Bone marrow (tissue), 2 donors: ENCODE results near the gene STK11.

Source experiments
- DNase-seq, 2 donors: peaks; one replicate each; lab custom pipeline; 2025; lab: John Stamatoyannopoulos, UW

Gene STK11

GRCh38 chr19:1205114-1206099, at the start of gene STK11:
TSS of gene STK11 (plus strand) at chr19:1205778. CDS start at chr19:1206914, 1,136 bp downstream.
- peak; percentile 92 to 96 for DNase-seq

- DNase-seq: no peak
Observed at GRCh38 chr19:1156305-1156801, 49.2 kb upstream of the STK11 start.

DNA sequence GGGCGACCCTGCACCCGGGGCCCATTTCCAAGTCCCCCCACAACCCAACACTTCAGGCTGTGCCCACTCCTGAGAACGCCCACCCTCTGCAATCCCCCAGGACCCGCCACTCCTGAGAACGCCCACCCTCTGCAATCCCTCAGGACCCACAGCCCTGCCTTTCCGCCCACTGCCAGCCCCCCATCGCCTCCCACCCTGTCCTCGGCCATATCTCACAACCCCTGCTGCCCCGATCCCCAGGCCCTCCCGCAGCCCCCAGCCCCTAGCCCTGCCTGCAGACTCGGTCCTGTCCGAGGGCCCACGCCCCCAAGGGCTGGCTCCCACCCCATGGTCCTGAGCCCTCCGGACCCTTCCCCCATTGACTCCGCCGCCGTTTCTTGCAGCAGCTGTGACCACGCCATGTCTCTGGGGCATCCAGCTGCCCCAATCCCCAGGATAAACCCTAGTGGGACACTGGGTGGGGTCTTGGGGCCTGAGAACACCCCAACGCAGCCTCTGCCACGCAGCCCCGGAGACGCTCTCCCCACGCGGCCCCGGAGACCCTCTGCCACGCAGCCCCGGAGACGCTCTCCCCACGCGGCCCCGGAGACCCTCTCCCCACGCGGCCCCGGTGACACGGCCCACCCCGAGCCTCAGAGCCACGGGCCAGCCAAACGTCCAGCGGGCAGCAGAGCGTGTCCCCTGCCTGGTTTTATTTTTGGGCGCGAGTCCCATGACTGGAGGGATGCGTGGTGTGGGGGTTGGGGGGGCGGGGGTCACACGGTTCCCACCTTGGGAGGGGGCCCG, 48.6 kb upstream of the STK11 start:
- no peak for DNase-seq

- no peak for DNase-seq
Observed at GRCh38 chr19:1157931-1158884, 47.4 kb upstream of the STK11 start.

DNA sequence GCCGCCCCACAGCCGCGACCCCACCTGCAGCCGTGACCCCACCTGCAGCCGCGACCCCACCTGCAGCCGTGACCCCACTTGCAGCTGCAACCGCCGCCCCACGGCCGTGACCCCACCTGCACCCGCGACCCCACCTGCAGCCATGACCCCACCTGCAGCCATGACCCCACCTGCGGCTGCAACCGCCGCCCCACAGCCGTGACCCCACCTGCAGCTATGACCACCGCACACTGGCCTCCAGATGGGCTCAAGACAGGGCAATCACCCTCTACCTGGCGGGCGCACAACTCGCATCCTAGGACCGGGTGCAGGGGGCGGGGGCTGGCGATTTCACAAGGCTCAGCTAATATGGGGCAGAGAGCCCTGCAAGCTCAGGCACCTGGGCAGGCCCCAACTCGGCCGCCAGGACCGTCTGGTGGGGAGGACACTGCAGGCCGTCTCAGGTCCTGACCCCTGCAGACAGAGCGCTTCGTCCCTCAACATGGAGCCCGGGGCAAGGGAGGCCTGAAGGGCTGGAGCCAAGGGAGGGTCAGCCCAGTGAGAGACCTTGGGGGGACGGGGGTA, 46.6 kb upstream of the STK11 start:
- DNase-seq: no peak

DNA sequence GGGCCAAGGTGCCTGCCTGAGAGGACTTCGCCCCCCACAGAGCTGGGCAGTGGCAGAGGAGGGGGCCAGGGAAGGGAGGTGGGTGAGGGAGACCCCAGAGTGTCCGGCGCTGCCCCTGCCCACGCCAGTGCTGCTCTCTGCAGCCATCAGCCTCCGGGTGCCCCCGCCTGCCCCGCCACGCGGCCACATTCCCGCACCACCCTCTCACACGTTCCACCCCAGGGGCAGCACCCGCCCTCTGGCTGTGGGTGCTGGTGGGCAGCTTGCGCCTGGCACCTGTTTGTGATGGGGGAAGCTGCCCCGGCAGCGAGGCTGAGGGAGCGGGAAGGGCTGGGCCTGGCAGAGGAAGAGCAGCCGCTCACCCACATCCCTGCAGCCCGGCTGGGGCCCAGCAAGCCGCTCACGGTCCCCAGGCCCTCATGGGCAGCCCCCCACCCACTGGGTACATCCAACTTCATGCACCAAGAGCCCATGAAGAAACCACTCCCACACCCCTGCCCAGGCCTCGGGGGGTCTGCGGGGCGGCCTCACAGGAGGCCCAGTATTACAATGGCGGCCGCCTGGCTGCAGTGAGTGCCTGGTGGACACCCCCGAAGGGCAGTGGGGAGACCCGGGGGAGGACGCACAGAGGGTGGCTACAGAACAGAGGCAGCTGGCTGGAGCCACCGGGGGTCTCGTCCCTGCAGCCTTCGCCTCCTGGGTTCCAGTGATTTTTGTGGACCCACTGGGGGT, 45.5 kb upstream of the STK11 start:
- no peak for DNase-seq

DNA sequence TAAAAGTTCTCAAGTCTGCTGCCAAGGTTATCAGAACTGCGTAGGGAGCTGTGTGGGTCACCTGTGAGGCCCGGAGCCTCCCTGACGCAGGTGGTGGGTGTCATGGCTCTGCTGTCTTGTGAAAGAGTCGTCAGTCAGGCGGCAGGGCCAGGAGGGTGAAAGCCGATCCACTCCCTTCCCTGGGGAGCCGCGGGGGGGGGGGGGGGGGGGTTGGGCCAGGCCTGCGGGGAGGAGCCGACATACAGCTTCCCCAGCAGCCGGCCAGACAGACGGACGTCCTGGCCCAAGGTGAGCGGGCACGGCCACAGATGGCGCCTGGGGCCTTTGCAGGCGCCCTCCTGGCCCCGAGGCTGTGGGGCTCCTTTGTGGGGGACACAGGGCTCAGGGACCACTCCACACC, 43.9 kb upstream of the STK11 start:
- no peak for DNase-seq

GRCh38 chr19:1162404-1163282, 42.9 kb upstream of the STK11 start:
- no peak for DNase-seq

GRCh38 chr19:1163283-1163933, 42.2 kb upstream of the STK11 start:
- no peak for DNase-seq

DNA sequence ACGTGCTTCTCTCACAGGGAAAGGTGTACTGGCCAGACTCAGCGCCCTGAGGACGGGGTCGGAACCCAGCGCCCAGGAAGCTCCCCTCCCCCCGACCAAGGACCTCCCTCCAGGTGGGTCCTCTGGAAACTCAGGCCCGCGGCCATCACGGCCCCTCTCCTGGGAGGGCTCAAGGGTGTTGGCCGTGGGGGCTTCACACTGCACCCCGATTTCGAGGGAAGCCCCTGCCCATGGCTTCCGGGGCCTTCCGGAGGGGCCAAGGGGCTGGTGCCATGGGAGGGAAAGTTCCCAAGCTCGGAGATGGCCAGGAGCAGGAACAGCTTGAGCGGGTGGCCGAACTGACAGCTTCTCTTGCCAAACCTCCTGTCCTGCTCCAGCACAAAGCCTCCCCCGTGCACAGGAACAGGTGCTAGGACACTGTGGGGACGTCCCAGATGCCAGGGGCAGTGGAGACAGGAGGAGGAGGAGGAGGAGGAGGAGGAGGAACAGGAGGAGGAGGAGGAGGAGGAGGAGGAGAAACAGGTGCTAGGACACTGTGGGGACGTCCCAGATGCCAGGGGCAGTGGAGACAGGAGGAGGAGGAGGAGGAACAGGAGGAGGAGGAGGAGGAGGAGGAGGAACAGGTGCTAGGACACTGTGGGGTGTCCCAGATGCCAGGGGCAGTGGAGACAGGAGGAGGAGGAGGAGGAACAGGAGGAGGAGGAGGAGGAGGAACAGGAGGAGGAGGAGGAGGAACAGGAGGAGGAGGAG, 41.5 kb upstream of the STK11 start:
- no peak for DNase-seq

GRCh38 chr19:1164684-1165531, 40.7 kb upstream of the STK11 start:
- DNase-seq: no peak

GRCh38 chr19:1166872-1167573, 38.6 kb upstream of the STK11 start:
- no peak for DNase-seq

DNA sequence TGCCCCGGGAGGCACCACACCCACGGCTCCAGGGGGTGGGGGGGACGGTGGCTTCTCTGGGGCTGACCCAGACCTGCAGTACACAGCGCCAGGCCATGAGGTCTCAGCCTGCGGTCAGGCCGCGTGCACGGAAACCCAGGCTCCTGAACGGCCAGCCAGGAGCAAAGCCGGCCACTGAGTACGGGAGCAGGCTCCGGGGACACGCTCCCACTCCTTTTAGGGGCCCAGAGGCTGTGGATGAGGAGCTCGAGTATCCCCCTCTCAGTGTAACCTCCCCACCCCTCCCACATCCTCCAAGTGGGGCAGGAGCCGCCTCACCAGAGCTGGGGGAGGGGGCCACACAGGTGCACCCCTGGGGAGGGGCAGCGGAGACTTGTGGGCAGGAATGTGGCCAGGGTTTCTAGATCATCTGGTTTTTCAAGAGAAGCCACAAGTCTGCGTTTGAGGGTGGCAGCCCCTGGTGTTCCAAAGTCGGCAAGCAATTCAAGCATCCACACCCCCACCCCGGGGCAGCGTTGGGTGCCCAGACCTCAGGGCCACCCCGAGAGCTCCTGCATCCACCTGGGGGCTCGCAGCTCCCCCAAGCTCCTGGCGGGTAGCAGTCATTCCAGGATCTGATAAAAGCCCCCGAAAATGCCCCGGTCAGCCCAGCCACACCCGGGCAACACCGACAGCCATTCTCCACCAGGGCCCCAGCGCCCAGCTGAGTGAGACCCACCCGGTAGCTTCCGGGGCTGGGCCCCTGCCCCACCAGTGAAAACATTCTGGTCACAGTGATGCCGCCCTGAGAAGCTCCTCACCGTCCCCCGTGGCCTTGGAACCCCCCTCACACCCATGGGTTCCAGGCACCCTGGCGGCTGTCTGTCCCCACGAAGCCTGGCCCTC, 37.6 kb upstream of the STK11 start:
- no peak for DNase-seq

DNA sequence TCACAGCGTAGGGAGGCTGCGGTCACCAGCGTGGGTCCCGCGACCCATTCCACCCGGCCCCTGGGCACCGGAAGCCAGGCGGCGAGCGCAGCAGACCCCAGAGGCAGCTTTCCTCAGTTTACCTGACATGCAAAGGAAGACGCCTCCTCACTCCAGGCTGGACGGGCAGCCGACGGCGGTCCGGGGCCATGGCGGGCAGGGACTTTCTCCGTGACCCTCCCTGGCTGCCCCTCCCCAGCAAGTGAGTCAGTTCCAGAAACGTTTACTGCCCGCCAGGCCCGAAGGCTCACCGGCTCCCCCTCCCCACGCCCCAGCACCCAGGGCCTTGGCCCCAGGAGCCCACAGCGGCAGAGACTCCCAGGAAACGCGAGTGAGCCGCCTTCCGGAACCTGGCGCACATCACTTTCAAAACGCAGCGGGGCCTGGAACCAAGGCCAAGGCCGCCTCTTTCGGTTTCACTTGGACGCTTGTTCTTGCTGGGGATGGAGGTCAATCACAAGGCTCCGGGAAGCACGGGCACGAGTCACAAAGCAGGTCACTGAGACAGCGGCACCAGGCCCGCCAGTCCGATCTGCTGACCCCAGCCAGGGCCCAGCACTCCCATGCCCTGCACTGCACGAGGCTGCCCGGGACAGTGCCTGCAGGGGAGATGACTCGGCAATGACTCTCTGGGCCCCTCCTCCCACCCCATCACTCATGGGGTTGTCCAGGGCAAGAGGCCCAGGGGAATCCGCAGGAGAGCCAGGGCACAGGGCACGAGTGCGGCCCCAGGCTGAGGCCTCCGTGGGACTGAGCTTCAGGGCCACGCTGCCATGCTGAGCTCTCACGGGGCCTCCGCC, 36.8 kb upstream of the STK11 start:
- DNase-seq: no peak

GRCh38 chr19:1169411-1169791, 36.2 kb upstream of the STK11 start:
- DNase-seq: no peak
